Tibial nerve (tissue), 4 donors: ENCODE results near the gene NHLRC2.
"Not testable (repeated sequence)": the region's sequence is repeated elsewhere in the genome, so short reads cannot be mapped to it uniquely, and the experiment has no call there.

Experiments
- CTCF ChIP-seq, 5 experiments: fragments of 200-600 bp in 3 of 5; fragments of 450-650 bp in 2 of 5; sonication (generic) in 3 of 5; IDR thresholded peaks; one replicate each; pipeline ENCODE4 v1.5.1; 2016 to 2019; ENCODE audit warnings: antibody characterized with exemption in 5 of 5, mild to moderate bottlenecking in 3 of 5, moderate library complexity in 2 of 5
- EP300 ChIP-seq, 2 donors: sonication (generic); formaldehyde crosslinking; IDR thresholded peaks; one replicate each; pipeline ENCODE4 v1.6.1; 2017; ENCODE audit warnings: antibody characterized with exemption in 2 of 2, mild to moderate bottlenecking in 1 of 2
- POLR2A ChIP-seq, 2 donors: fragments of 450-650 bp; IDR thresholded peaks; one replicate each; pipeline ENCODE4 v1.6.1; 2017; ENCODE audit warnings: antibody characterized with exemption in 2 of 2, mild to moderate bottlenecking in 2 of 2, moderate library complexity in 2 of 2

- TF ChIP-seq CTCF, POLR2A, EP300 (IDR thresholded peaks at IDR 0.05): not testable (repeated sequence)
Measured at GRCh38 chr10:113828567-113828966, 25.9 kb upstream of the NHLRC2 start.
